HCT116 (cell line): ENCODE measurements around the gene PRPS1L1. TPM values are rescaled to one million over a fixed set of nuclear protein-coding genes. Genes with fewer than 3 reads are reported as not detected.

Source experiments
- ATAC-seq: fragments of 200-7000 bp; cut with Tn5 transposase; 2 replicates; pipeline ENCODE4 v1.9.1; 2020; ENCODE audit warnings: mild to moderate bottlenecking, moderate library complexity
- BruUV-seq: library from RNA; stranded (reverse); fragments of 400-500 nt; replicated peaks from 2 replicates; lab custom pipeline; 2021; lab: Mats Ljungman, UMichigan
- CTCF ChIA-PET: fragments of 300-600 bp; sonication (Branson Sonifier 250); formaldehyde crosslinking; loops from one replicate; lab custom pipeline; 2021; ENCODE audit warnings: antibody characterized with exemption; lab: Charles Lee
- POLR2A ChIA-PET: fragments of 300-600, 350-600 bp; sonication (Branson Sonifier 250); formaldehyde crosslinking; loops from one replicate; lab custom pipeline; 2021; ENCODE audit warnings: antibody characterized with exemption; lab: Charles Lee
- RAD21 ChIA-PET, 2 experiments: fragments of 300-600 bp; sonication (Branson Sonifier 250); formaldehyde crosslinking; loops; one replicate each; lab custom pipeline; 2023; ENCODE audit warnings: low total read pairs in 2 of 2; ENCODE audit not compliant: uncharacterized antibody in 2 of 2, unreplicated experiment in 2 of 2, low non-redundant PET in 1 of 2; lab: Charles Lee
- DNase-seq: peaks from one replicate; pipeline ENCODE4 v3.0.0-alpha.2; 2010; ENCODE audit warnings: low read depth, low spot score
- H2AFZ ChIP-seq: fragments of 200-600 bp; shearing (Covaris generic), sonication (generic); 2 replicates; pipeline ENCODE4 v1.6.1; 2017; ENCODE audit warnings: low read depth, mixed run types, mixed read lengths, antibody characterized with exemption, low read length; ENCODE audit not compliant: poor library complexity, severe bottlenecking
- H3K27ac ChIP-seq: 2 replicates; pipeline ENCODE4 v1.5.1; 2012; ENCODE audit warnings: low read depth, low read length
- H3K27me3 ChIP-seq: fragments of 200-600 bp; sonication (generic); 2 replicates; pipeline ENCODE4 v1.6.1; 2016; ENCODE audit warnings: mixed run types, low read length, mixed read lengths; ENCODE audit not compliant: insufficient read depth
- H3K36me3 ChIP-seq, 2 experiments: fragments of 200-500 bp in 1 of 2; fragments of 200-600 bp in 1 of 2; sonication (Bioruptor generic) in 1 of 2; sonication (generic) in 1 of 2; 2 replicates each; pipeline versions ENCODE4 v1.5.1 to v1.6.1; 2014 to 2016; ENCODE audit warnings: low read length in 2 of 2, inconsistent platforms in 1 of 2, mixed read lengths in 1 of 2, mixed run types in 1 of 2; ENCODE audit not compliant: insufficient read depth in 2 of 2, control insufficient read depth in 1 of 2
- H3K4me1 ChIP-seq, 2 experiments: fragments of 200-600 bp in 1 of 2; sonication (generic) in 1 of 2; 2 replicates each; pipeline versions ENCODE4 v1.5.1 to v1.6.1; 2012 to 2017; ENCODE audit warnings: low read length in 2 of 2, inconsistent platforms in 1 of 2, mild to moderate bottlenecking in 1 of 2, mixed read lengths in 1 of 2, mixed run types in 1 of 2, moderate library complexity in 1 of 2; ENCODE audit not compliant: insufficient read depth in 2 of 2, control insufficient read depth in 1 of 2
- H3K4me2 ChIP-seq: fragments of 200-600 bp; sonication (generic); 2 replicates; pipeline ENCODE4 v1.6.1; 2017; ENCODE audit warnings: mixed run types, low read length, mixed read lengths
- H3K4me3 ChIP-seq, 2 experiments: fragments of 200-600 bp in 1 of 2; sonication (generic) in 1 of 2; replicated peaks in 1 of 2; 2 replicates each; pipeline ENCODE4 v1.5.1; 2011 to 2016; ENCODE audit warnings: low read length in 2 of 2, control low read depth in 1 of 2, low read depth in 1 of 2, mild to moderate bottlenecking in 1 of 2, mixed read lengths in 1 of 2, mixed run types in 1 of 2
- H3K79me2 ChIP-seq: fragments of 200-600 bp; sonication (generic); 2 replicates; pipeline ENCODE4 v1.6.1; 2017; ENCODE audit warnings: mild to moderate bottlenecking, mixed run types, low read length, moderate library complexity, mixed read lengths; ENCODE audit not compliant: insufficient read depth
- H3K9ac ChIP-seq: fragments of 200-600 bp; sonication (generic); 2 replicates; pipeline ENCODE4 v1.6.1; 2016; ENCODE audit warnings: low read length, mixed read lengths
- H3K9me2 ChIP-seq: fragments of 200-600 bp; sonication (generic), shearing (Covaris generic); 2 replicates; pipeline ENCODE4 v1.6.1; 2017; ENCODE audit warnings: mixed run types, mild to moderate bottlenecking, moderate library complexity; ENCODE audit not compliant: insufficient read depth
- H3K9me3 ChIP-seq, 2 experiments: fragments of 200-500 bp in 1 of 2; fragments of 200-600 bp in 1 of 2; sonication (Bioruptor generic) in 1 of 2; sonication (generic) in 1 of 2; 2 replicates each; pipeline ENCODE4 v1.6.1; 2014 to 2017; ENCODE audit warnings: low read length in 2 of 2, mixed read lengths in 2 of 2, inconsistent platforms in 1 of 2, low read depth in 1 of 2, mild to moderate bottlenecking in 1 of 2, mixed run types in 1 of 2, moderate library complexity in 1 of 2; ENCODE audit not compliant: control insufficient read depth in 1 of 2, insufficient read depth in 1 of 2
- H4K20me1 ChIP-seq: fragments of 200-600 bp; sonication (generic), shearing (Covaris generic); 2 replicates; pipeline ENCODE4 v1.6.1; 2017; ENCODE audit warnings: mixed run types, mild to moderate bottlenecking, moderate library complexity; ENCODE audit not compliant: insufficient read depth
- EGR1 ChIP-seq: IDR thresholded peaks from 2 replicates; pipeline ENCODE4 v1.6.1; 2012; ENCODE audit warnings: low read depth
- EZH2 ChIP-seq: fragments of 200-600 bp; sonication (generic); IDR thresholded peaks from 2 replicates; pipeline ENCODE4 v1.6.1; 2017; ENCODE audit warnings: antibody characterized with exemption, mixed run types
- EZH2phosphoT487 ChIP-seq: fragments of 200-600 bp; IDR thresholded peaks from 2 replicates; pipeline ENCODE4 v1.6.1; 2018; ENCODE audit warnings: antibody characterized with exemption, borderline replicate concordance
- JUND ChIP-seq: IDR thresholded peaks from 2 replicates; pipeline ENCODE4 v1.6.1; 2012
- POLR2A ChIP-seq: IDR thresholded peaks from 2 replicates; pipeline ENCODE4 v1.7.0; 2011; ENCODE audit warnings: borderline replicate concordance; ENCODE audit not compliant: insufficient read depth, insufficient read length; ENCODE audit errors: extremely low read depth
- RAD21 ChIP-seq: IDR thresholded peaks from 2 replicates; pipeline ENCODE4 v1.6.1; 2012; ENCODE audit warnings: low read depth, mild to moderate bottlenecking
- SIN3A ChIP-seq: IDR thresholded peaks from 2 replicates; pipeline ENCODE4 v1.6.1; 2012; ENCODE audit warnings: low read depth
- SP1 ChIP-seq: IDR thresholded peaks from 2 replicates; pipeline ENCODE4 v1.6.1; 2012; ENCODE audit warnings: low read depth
- TCF7L2 ChIP-seq: IDR thresholded peaks from 2 replicates; pipeline ENCODE4 v1.7.0; 2011; ENCODE audit warnings: borderline replicate concordance, inconsistent platforms; ENCODE audit not compliant: insufficient read depth, insufficient read length; ENCODE audit errors: extremely low read depth
- YY1 ChIP-seq: IDR thresholded peaks from 2 replicates; pipeline ENCODE4 v1.6.1; 2011; ENCODE audit warnings: low read length, low read depth, moderate library complexity, mild to moderate bottlenecking; ENCODE audit not compliant: insufficient replicate concordance; ENCODE audit errors: extremely low read depth
- intact Hi-C: fragments of 100-400 bp; cut with micrococcal nuclease; formaldehyde crosslinking; loops from 2 replicates; pipeline ENCODE4 v1.10.0; 2022
- total RNA-seq: library from RNA; stranded (reverse); gene quantifications from one replicate; pipeline ENCODE4 v1.2.1, GENCODE V29; 2021; ENCODE audit not compliant: unreplicated experiment
- TF ChIP-seq, protein P1 (sequence below): IDR thresholded peaks from 2 replicates; pipeline ENCODE4 v1.6.1; 2012; ENCODE audit warnings: low read depth
- TF ChIP-seq, protein P2 (sequence below): IDR thresholded peaks from 2 replicates; pipeline ENCODE4 v1.6.1; 2012

PRPS1L1 gene
- total RNA-seq, 1 experiment from 2014 or later = not detected

DNA sequence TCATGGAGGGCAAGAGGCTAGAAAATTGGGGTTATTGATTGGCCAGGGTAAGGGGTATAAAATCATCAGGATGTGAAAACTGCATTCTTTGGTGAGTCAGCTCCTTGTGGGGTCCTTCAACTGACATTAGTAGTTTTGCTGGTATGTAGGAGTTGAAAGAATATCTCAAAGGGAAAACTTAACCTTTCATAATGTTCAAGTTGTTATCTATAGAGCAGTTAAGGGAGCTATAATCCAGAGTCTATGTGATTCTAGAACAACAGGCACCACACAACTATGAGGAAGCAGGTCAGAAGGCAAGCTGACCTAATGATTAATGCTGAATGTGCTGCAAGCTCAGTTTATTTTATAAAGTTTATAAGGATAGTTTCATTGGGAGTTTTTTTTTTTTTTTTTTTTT, 13.7 kb downstream of the PRPS1L1 start:
- TF ChIP-seq, protein P1, sequence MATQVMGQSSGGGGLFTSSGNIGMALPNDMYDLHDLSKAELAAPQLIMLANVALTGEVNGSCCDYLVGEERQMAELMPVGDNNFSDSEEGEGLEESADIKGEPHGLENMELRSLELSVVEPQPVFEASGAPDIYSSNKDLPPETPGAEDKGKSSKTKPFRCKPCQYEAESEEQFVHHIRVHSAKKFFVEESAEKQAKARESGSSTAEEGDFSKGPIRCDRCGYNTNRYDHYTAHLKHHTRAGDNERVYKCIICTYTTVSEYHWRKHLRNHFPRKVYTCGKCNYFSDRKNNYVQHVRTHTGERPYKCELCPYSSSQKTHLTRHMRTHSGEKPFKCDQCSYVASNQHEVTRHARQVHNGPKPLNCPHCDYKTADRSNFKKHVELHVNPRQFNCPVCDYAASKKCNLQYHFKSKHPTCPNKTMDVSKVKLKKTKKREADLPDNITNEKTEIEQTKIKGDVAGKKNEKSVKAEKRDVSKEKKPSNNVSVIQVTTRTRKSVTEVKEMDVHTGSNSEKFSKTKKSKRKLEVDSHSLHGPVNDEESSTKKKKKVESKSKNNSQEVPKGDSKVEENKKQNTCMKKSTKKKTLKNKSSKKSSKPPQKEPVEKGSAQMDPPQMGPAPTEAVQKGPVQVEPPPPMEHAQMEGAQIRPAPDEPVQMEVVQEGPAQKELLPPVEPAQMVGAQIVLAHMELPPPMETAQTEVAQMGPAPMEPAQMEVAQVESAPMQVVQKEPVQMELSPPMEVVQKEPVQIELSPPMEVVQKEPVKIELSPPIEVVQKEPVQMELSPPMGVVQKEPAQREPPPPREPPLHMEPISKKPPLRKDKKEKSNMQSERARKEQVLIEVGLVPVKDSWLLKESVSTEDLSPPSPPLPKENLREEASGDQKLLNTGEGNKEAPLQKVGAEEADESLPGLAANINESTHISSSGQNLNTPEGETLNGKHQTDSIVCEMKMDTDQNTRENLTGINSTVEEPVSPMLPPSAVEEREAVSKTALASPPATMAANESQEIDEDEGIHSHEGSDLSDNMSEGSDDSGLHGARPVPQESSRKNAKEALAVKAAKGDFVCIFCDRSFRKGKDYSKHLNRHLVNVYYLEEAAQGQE = no peak
- TF ChIP-seq SIN3A (no peak), YY1 (no peak), TCF7L2 (no peak), RAD21 (no peak), EZH2 (no peak), SP1 (no peak), POLR2A (no peak), JUND (no peak), EZH2phosphoT487 (no peak), EGR1 (no peak)
- TF ChIP-seq, protein P2, sequence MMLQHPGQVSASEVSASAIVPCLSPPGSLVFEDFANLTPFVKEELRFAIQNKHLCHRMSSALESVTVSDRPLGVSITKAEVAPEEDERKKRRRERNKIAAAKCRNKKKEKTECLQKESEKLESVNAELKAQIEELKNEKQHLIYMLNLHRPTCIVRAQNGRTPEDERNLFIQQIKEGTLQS = no peak
- ATAC-seq = no peak
- H3K79me2 ChIP-seq = no peaks in the 10 kb centered on the region
- H3K9ac ChIP-seq = no peak overlapping the region
- H3K27ac ChIP-seq = no peak overlapping the region
- no peaks in the 10 kb centered on the region for H3K9me3 ChIP-seq
- intact Hi-C loops = no loop called here
- no peak overlapping the region for H3K4me3 ChIP-seq
- ChIA-PET CTCF (no interaction called here), POLR2A (no interaction called here), RAD21 (no interaction called here)
- no peaks in the 10 kb centered on the region for H3K9me2 ChIP-seq
- DNase-seq = no peak
- no peak overlapping the region for H2AFZ ChIP-seq
- H3K36me3 ChIP-seq = no peaks in the 10 kb centered on the region
- no peaks in the 10 kb centered on the region for H3K27me3 ChIP-seq
- no peaks in the 10 kb centered on the region for H4K20me1 ChIP-seq
- no peak overlapping the region for H3K4me2 ChIP-seq
- BruUV-seq = no TSS peak
- peaks cover 0 to 2% of the 10 kb centered on the region in 2 experiments; a peak in 3 of 4 replicates for H3K4me1 ChIP-seq
